H1 (cell line): ENCODE data around the gene BSDC1. TPM values are rescaled to one million over a fixed set of nuclear protein-coding genes. Genes with fewer than 3 reads are reported as not detected.

Source experiments
- ATF3 ChIP-seq: IDR thresholded peaks from 2 replicates; pipeline ENCODE4 v1.6.1; 2011; ENCODE audit warnings: low read depth, mild to moderate bottlenecking, low read length; ENCODE audit not compliant: insufficient read depth
- CEBPB ChIP-seq: IDR thresholded peaks from 2 replicates; pipeline ENCODE4 v1.6.1; 2012; ENCODE audit warnings: low read depth, low read length
- JUND ChIP-seq: IDR thresholded peaks from 2 replicates; pipeline ENCODE4 v1.6.1; 2011; ENCODE audit warnings: mild to moderate bottlenecking, improper control_type of control experiment, low read length
- RNF2 ChIP-seq: fragments of 200-900, 300-1000 bp; sonication (generic); IDR thresholded peaks from 2 replicates; pipeline ENCODE4 v1.7.1; 2016; ENCODE audit warnings: borderline replicate concordance, low read depth, mild to moderate bottlenecking, antibody characterized with exemption, low read length; ENCODE audit not compliant: poor library complexity, severe bottlenecking; ENCODE audit errors: missing control alignments
- SP4 ChIP-seq: IDR thresholded peaks from 2 replicates; pipeline ENCODE4 v1.6.1; 2012; ENCODE audit warnings: low read length, inconsistent platforms
- SUZ12 ChIP-seq: fragments of 200-600 bp; sonication (generic); IDR thresholded peaks from 2 replicates; pipeline ENCODE4 v1.6.1; 2012; ENCODE audit warnings: mild to moderate bottlenecking, inconsistent platforms, low read length, moderate library complexity, mixed read lengths
- TAF1 ChIP-seq: IDR thresholded peaks from 2 replicates; pipeline ENCODE4 v1.6.1; 2011; ENCODE audit warnings: mild to moderate bottlenecking, low read depth, low read length
- TAF7 ChIP-seq: optimal IDR thresholded peaks from 2 replicates; pipeline ENCODE3; 2011; ENCODE audit warnings: low read depth, mild to moderate bottlenecking, inconsistent platforms, low read length, moderate library complexity, borderline replicate concordance
- USF2 ChIP-seq: IDR thresholded peaks from 2 replicates; pipeline ENCODE4 v1.6.1; 2011; ENCODE audit warnings: low read length, improper control_type of control experiment
- polyA plus RNA-seq, 7 experiments: library from polyadenylated mRNA; depleted of rRNA in 3 of 7; stranded (reverse) in 5 of 7; unstranded in 2 of 7; fragments of >200 nt in 5 of 7; fragments of 200-250 nt in 2 of 7; gene quantifications; 1 replicate in 5 of 7; 2 replicates in 1 of 7; 4 replicates in 1 of 7; pipeline versions ENCODE4 v1.2.1 to v1.2.3, GENCODE V29; 2011 to 2013; ENCODE audit warnings: missing spikeins in 2 of 7, mixed read lengths in 2 of 7
- total RNA-seq: library from RNA; stranded (reverse); fragmentation: NEBNext Ultra II Directional; extraction: Animal tissue kit (Norgen Biotek cat#: 25700); gene quantifications from 2 replicates; pipeline ENCODE4 v1.2.1, GENCODE V29; 2021

BSDC1 gene
- total and polyA plus RNA-seq, 2 of the 8 experiments (the other 6 are each of a cell fraction or from before 2014, with no cell fraction given), result 24.8 to 40.7 TPM

DNA sequence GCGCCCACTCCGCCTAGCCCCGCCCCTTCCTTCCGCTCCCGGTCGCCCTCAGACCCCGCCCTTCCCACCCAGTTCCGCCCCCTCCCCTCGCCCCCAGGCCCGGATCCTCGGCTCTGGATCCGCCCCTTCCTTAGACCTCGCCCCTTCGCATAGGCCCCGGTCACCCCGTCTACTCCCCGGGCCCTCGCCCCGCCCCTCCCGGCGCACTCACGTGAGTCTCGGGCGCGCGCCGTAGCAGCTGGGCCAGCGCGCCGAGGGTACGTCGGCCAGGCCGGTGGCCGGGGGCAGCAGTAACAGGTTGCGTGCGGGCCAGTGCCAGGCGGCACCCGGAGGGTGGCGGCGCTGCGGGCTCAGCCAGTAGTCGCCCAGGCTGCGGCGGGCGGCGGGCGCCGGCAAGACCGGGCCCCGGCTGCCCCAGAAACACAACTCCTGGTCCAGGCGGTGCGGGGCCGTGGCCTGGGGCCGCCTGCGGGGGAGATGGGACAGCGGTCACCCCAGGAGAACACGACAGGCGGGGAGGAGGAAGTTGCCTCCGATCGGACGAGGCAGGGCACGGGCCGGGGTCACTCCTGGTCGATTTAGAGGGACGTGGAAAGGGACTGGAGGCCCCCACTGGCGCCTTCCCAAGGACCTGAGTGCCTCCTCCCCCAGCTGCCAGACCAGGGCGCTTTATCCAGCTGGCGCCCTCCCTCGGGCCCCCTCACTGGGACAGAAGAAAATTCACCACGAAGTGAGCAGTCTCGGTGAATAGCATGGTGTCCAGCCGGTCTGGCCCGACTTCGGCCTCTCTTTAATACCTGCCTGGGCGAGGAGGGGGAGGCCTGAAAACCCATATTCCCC is 42.6 kb downstream of the BSDC1 start (continued):
- TF ChIP-seq USF2 (0 out of 2 replicates have a peak, but pooled peaks have one; percentile 35), ATF3 (0 out of 2 replicates have a peak, but pooled peaks have one; percentile 6), TAF7 (peak; percentile 83), TAF1 (peak; percentile 81), CEBPB (no peak), JUND (no peak), SUZ12 (no peak), SP4 (peak; percentile 32), RNF2 (no peak)
